ENCODE data around the gene PRKG1.

The PRKG1 gene

GRCh38 chr10:51937308-51938140, 863.2 kb downstream of the PRKG1 start:
- Mint-ChIP-seq H3K4me3 (no peak overlapping the region), H3K27me3 (no peaks in the 10 kb centered on the region), H3K36me3 (ENCODE audit: low read depth) (no peaks in the 10 kb centered on the region), H3K9me3 (no peaks in the 10 kb centered on the region), H3K27ac (no peak overlapping the region), H3K4me1 (ENCODE audit: low read depth) (no peaks in the 10 kb centered on the region)
- DNase-seq = no peak

- H3K27ac Mint-ChIP-seq = no peak overlapping the region
Measured at GRCh38 chr10:51950371-51950995, 876.2 kb downstream of the PRKG1 start.

DNA sequence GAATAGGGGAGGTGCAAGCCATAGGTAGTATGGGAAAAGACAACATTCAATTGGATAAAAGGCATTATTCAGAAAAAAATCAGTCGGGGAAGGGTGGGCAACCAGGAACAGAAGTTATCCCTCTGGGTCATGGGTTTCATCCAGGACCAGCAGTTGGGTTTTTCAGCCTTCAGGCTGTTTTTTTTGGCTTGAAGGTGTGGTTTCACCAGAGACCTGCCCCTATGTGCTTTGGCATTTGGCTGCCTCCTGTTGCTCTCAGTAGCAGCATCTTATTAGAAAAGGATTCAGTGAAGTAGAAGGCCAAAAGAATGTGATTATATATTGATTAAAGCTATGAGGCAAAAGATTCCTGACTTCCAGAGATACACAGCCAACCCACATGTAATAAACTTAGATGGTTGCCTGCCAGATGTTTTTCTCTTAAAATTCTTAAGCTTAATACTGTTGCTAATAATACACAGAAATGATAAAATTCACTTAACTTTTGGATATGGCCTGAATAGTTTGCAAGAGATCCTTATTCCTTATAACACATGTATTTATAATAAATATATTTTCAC, 876.8 kb downstream of the PRKG1 start:
- peaks cover 5% of the 10 kb centered on the region for H3K27me3 Mint-ChIP-seq
- H3K27ac Mint-ChIP-seq = no peak overlapping the region
- DNase-seq = no peak
- no peaks in the 10 kb centered on the region for H3K36me3 Mint-ChIP-seq (ENCODE audit: low read depth)
- H3K9me3 Mint-ChIP-seq = no peaks in the 10 kb centered on the region
- no peak overlapping the region for H3K4me3 Mint-ChIP-seq
- no peaks in the 10 kb centered on the region for H3K4me1 Mint-ChIP-seq (ENCODE audit: low read depth)

More at GRCh38 chr10:51950371-51950995, 876.2 kb downstream of the PRKG1 start:
- Mint-ChIP-seq H3K27me3 (peaks cover 5% of the 10 kb centered on the region), H3K4me1 (ENCODE audit: low read depth) (no peaks in the 10 kb centered on the region), H3K36me3 (ENCODE audit: low read depth) (no peaks in the 10 kb centered on the region), H3K9me3 (no peaks in the 10 kb centered on the region), H3K4me3 (no peak overlapping the region)
- no peak for DNase-seq

DNA sequence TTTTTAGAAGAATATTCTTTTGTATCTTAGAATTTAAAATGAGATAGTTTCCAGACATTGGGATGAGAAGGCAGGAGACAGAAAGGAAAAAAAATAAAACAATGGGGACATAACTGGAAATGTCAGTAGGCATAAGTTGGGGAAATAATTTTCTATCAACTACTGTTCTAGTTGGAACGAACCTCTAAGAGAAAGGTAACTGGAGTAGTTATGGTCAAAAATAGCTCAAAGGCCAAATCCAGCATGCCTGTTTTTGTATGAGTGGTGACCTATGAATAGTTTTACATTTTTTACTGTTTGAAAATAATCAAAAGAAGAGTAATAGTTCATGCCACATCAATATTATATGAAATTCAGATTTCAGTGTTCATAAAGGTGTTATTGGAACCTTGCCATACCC, 877.3 kb downstream of the PRKG1 start:
- Mint-ChIP-seq H3K9me3 (no peaks in the 10 kb centered on the region), H3K4me1 (ENCODE audit: low read depth) (no peaks in the 10 kb centered on the region), H3K27ac (no peak overlapping the region), H3K27me3 (peaks cover 5% of the 10 kb centered on the region), H3K4me3 (no peak overlapping the region), H3K36me3 (ENCODE audit: low read depth) (no peaks in the 10 kb centered on the region)
- no peak for DNase-seq

GRCh38 chr10:51952056-51952455, 877.8 kb downstream of the PRKG1 start:
- Mint-ChIP-seq H3K9me3 (no peaks in the 10 kb centered on the region), H3K4me1 (ENCODE audit: low read depth) (no peaks in the 10 kb centered on the region), H3K36me3 (ENCODE audit: low read depth) (no peaks in the 10 kb centered on the region), H3K4me3 (no peak overlapping the region), H3K27me3 (peaks cover 5% of the 10 kb centered on the region), H3K27ac (no peak overlapping the region)
- no peak for DNase-seq

DNA sequence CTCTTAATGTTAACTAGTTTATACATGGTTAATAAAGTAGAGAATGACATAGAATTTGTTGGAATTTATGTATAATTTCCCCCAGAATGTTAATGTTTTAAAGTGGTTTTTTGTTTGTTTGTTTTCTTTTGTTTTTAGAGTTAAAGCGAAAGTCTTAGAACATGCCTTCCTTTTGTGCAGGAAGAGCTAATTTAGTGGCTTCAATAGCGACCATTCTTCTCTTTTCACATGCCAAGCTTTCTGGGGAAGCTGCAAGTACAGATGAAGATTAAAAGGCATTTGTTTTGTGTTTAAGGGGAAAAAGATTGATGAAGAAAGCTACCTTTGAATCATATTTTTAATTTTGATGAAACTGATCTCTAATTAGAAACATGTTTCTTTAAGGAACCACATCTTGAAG, 881.4 kb downstream of the PRKG1 start:
- Mint-ChIP-seq H3K27me3 (peaks cover 12% of the 10 kb centered on the region), H3K36me3 (ENCODE audit: low read depth) (no peaks in the 10 kb centered on the region), H3K9me3 (no peaks in the 10 kb centered on the region), H3K27ac (no peak overlapping the region), H3K4me1 (ENCODE audit: low read depth) (no peaks in the 10 kb centered on the region), H3K4me3 (no peak overlapping the region)
- DNase-seq = no peak

DNA sequence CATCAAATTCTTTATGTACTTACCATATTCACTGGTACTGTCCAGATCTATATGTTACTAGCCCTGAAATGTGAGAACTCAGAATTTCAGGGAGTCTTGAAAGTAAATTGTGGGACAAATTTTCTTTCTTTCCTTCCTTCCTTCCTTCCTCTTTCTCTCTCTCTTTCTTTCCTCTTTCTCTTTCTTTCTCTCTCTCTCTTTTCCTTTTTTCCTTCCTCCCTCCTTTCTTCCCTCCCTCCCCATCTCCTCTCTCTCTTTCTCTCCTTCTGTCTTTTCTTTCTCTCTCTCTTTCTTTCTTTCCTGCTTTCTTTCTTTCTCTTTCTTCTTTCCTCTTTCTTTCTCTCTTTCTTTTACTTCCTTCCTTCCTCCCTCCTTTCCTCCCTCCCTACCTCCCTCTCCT, 882.5 kb downstream of the PRKG1 start:
- Mint-ChIP-seq H3K4me1 (ENCODE audit: low read depth) (no peaks in the 10 kb centered on the region), H3K9me3 (no peaks in the 10 kb centered on the region), H3K36me3 (ENCODE audit: low read depth) (no peaks in the 10 kb centered on the region), H3K27me3 (peaks cover 12% of the 10 kb centered on the region), H3K27ac (no peak overlapping the region), H3K4me3 (no peak overlapping the region)
- DNase-seq = no peak

- no peak overlapping the region for H3K27ac Mint-ChIP-seq
- peaks cover 28% of the 10 kb centered on the region for H3K27me3 Mint-ChIP-seq
- no peaks in the 10 kb centered on the region for H3K36me3 Mint-ChIP-seq (ENCODE audit: low read depth)
- H3K4me1 Mint-ChIP-seq (ENCODE audit: low read depth) = no peaks in the 10 kb centered on the region
- H3K9me3 Mint-ChIP-seq = no peaks in the 10 kb centered on the region
- no peak overlapping the region for H3K4me3 Mint-ChIP-seq
- no peak for DNase-seq
Measured at GRCh38 chr10:51960494-51960895, 886.2 kb downstream of the PRKG1 start.

GRCh38 chr10:51961401-51961800, 887.1 kb downstream of the PRKG1 start:
- H3K36me3 Mint-ChIP-seq (ENCODE audit: low read depth) = no peaks in the 10 kb centered on the region
- H3K4me1 Mint-ChIP-seq (ENCODE audit: low read depth) = no peaks in the 10 kb centered on the region
- no peak for DNase-seq
- H3K4me3 Mint-ChIP-seq = no peak overlapping the region
- no peak overlapping the region for H3K27ac Mint-ChIP-seq
- no peaks in the 10 kb centered on the region for H3K9me3 Mint-ChIP-seq
- peaks cover 28% of the 10 kb centered on the region for H3K27me3 Mint-ChIP-seq

DNA sequence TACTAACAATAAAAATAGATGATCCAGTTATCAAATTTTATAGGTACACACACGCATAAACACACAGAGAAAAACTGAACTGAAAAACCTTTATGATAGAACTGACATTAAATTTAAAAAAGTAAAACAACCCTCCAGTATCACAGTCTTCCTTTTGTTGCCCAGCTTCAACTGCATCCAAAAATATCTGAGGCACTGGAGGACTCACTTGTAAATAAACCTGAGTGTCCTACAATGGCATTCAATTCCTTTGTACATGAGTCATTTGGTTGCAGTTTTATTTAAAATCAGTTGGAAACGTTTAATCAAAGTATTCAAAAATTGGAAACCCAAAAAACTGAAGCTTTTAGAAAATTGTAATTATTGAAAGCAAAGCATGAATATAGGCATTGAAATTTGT, 890.3 kb downstream of the PRKG1 start:
- no peaks in the 10 kb centered on the region for H3K4me1 Mint-ChIP-seq (ENCODE audit: low read depth)
- H3K9me3 Mint-ChIP-seq = no peaks in the 10 kb centered on the region
- H3K27me3 Mint-ChIP-seq = peaks cover 23% of the 10 kb centered on the region
- DNase-seq = no peak
- no peak overlapping the region for H3K4me3 Mint-ChIP-seq
- no peak overlapping the region for H3K27ac Mint-ChIP-seq
- H3K36me3 Mint-ChIP-seq (ENCODE audit: low read depth) = no peaks in the 10 kb centered on the region

- Mint-ChIP-seq H3K9me3 (no peaks in the 10 kb centered on the region), H3K4me1 (ENCODE audit: low read depth) (no peaks in the 10 kb centered on the region), H3K36me3 (ENCODE audit: low read depth) (no peaks in the 10 kb centered on the region), H3K27me3 (peaks cover 23% of the 10 kb centered on the region), H3K27ac (no peak overlapping the region), H3K4me3 (no peak overlapping the region)
- DNase-seq = no peak
Measured at GRCh38 chr10:51965451-51965850, 891.2 kb downstream of the PRKG1 start.

- Mint-ChIP-seq H3K4me3 (no peak overlapping the region), H3K36me3 (ENCODE audit: low read depth) (no peaks in the 10 kb centered on the region), H3K4me1 (ENCODE audit: low read depth) (peaks cover 6% of the 10 kb centered on the region), H3K27ac (no peak overlapping the region), H3K9me3 (peaks cover under 1% of the 10 kb centered on the region), H3K27me3 (peaks cover 7% of the 10 kb centered on the region)
- no peak for DNase-seq
Measured at GRCh38 chr10:51972733-51973346, 898.6 kb downstream of the PRKG1 start.

DNA sequence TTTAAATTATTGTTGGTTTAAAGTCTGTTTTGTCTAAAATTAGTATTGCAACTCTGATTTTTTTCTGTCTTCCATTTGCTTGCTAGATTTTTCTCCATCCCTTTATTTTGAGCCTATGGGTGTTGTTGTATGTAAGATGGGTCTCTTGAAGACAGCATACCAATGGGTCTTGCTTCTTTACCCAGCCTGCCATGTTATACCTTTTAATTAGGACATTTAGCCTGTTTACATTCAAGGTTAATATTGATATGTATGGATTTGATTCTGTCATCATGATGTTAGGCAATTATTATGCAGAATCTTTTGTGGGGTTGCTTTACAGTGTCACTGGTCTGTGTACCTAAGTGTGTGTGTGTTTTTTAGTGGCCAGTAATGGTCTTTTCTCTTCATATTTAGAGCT, 906.5 kb downstream of the PRKG1 start:
- peaks cover 9% of the 10 kb centered on the region for H3K27me3 Mint-ChIP-seq
- no peak overlapping the region for H3K4me3 Mint-ChIP-seq
- DNase-seq = no peak
- H3K36me3 Mint-ChIP-seq (ENCODE audit: low read depth) = no peaks in the 10 kb centered on the region
- no peak overlapping the region for H3K27ac Mint-ChIP-seq
- no peaks in the 10 kb centered on the region for H3K4me1 Mint-ChIP-seq (ENCODE audit: low read depth)
- H3K9me3 Mint-ChIP-seq = peaks cover 6% of the 10 kb centered on the region

GRCh38 chr10:51981731-51982130, 907.4 kb downstream of the PRKG1 start:
- H3K4me1 Mint-ChIP-seq (ENCODE audit: low read depth) = no peaks in the 10 kb centered on the region
- H3K27ac Mint-ChIP-seq = no peak overlapping the region
- peaks cover 9% of the 10 kb centered on the region for H3K27me3 Mint-ChIP-seq
- DNase-seq = no peak
- peaks cover 6% of the 10 kb centered on the region for H3K9me3 Mint-ChIP-seq
- no peaks in the 10 kb centered on the region for H3K36me3 Mint-ChIP-seq (ENCODE audit: low read depth)
- H3K4me3 Mint-ChIP-seq = no peak overlapping the region

GRCh38 chr10:51983481-51983880, 909.2 kb downstream of the PRKG1 start:
- peaks cover 5% of the 10 kb centered on the region for H3K27me3 Mint-ChIP-seq
- DNase-seq = no peak
- H3K27ac Mint-ChIP-seq = no peak overlapping the region
- no peaks in the 10 kb centered on the region for H3K4me1 Mint-ChIP-seq (ENCODE audit: low read depth)
- no peaks in the 10 kb centered on the region for H3K36me3 Mint-ChIP-seq (ENCODE audit: low read depth)
- no peak overlapping the region for H3K4me3 Mint-ChIP-seq
- H3K9me3 Mint-ChIP-seq = peaks cover 3% of the 10 kb centered on the region
